HT1080 (cell line): ENCODE results near the gene SERPINE2. TPM values are rescaled to one million over a fixed set of nuclear protein-coding genes. Genes with fewer than 3 reads are reported as not detected.

Experiments used
- DNase-seq: peaks from one replicate; pipeline ENCODE4 v3.0.0-alpha.2; 2015; ENCODE audit warnings: low read depth
- polyA plus RNA-seq, 2 experiments: library from polyadenylated mRNA; depleted of rRNA; stranded (reverse); fragments of >200 nt; gene quantifications; 2 replicates each; pipeline ENCODE4 v1.2.3, GENCODE V29; 2015
- total RNA-seq: library from RNA; depleted of rRNA; stranded (reverse); fragments of >200 nt; shearing (Covaris generic); gene quantifications from 2 replicates; pipeline ENCODE4 v1.2.3, GENCODE V29; 2014; rRNA removed

SERPINE2 gene
- 135 and 188 TPM in 2 replicates for total RNA-seq
- polyA plus RNA-seq (2015; cell fraction: cytosol; rRNA removed): 225 and 271 TPM in 2 replicates
- polyA plus RNA-seq (2015; cell fraction: nucleus; rRNA removed): 249 and 279 TPM in 2 replicates

- DNase-seq: peak; percentile 67
Observed at GRCh38 chr2:224039080-224039769, at the start of gene SERPINE2. SERPINE2 (minus strand) TSS chr2:224039286; CDS start chr2:224001900, 37,386 bp downstream.

DNA sequence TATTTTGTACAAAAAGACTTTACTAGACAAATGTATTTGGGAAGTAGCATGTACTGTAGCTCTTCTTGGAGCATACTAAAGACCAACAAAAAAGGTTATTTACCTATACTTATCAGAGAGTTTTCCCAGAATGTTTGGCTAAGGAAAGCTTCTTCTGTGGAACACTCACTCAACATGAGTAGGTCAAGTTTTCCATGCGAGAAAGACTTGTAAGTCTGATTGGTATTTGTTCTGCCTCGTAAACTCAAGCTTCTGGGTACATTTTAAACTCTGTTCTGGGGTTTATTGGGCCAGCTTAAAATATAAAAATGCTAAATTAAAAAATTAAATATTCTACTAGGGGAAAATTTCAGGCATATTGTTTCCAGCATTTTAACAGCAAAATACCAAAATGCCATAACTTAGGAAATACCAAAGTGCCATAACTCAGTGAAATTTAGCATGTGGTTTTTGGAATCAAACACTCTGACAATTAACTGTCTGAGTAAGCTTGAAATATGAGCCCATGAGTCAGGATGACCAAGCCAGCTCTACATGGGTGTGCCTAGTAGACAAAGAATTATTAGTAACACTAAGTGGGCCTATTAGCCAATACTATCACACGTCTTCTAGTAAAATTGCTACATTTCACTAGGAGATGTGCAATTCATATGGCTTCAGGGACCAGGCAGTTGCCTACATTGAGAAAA is 47.3 kb upstream of the SERPINE2 start:
- DNase-seq: peak; percentile 93

DNA sequence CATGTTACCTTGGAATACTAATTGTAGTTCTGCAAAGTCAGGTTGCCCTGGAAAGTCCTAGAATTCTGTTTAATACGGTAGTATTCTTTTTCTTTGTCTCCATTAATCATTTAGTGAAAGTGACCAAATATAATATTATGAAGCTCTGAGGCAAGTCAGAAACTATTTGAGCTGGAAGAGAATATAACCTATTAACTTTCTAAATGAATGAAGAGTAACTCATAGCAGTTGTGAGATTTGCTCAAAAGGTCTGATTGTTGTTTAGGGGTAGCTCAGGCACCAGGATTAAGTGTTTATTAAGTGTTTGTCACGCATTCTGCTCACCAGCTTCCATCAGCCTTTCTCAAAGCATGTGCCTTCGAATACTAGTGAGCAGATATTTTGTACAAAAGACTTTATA is 46.7 kb upstream of the SERPINE2 start:
- no peak for DNase-seq

DNA sequence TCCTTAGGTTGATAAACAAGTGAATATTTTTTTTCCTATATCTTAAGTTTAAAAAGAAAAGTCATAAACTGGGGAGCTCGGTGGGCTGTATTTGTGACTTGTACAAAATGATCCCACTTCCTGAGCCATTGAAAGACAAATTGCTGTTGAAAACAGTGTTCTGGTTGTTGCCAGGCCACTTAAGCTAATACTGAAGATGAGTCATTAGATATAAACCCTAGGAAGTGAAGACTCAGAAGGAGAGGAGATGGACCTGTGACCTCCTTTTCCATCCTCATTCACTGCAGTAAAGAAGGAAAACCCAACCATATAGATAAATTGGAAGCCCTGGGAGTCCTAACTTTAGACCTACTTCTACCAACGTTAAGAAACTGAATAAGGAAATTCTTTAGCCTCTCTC is 46.2 kb upstream of the SERPINE2 start:
- DNase-seq: peak; percentile 89

DNA sequence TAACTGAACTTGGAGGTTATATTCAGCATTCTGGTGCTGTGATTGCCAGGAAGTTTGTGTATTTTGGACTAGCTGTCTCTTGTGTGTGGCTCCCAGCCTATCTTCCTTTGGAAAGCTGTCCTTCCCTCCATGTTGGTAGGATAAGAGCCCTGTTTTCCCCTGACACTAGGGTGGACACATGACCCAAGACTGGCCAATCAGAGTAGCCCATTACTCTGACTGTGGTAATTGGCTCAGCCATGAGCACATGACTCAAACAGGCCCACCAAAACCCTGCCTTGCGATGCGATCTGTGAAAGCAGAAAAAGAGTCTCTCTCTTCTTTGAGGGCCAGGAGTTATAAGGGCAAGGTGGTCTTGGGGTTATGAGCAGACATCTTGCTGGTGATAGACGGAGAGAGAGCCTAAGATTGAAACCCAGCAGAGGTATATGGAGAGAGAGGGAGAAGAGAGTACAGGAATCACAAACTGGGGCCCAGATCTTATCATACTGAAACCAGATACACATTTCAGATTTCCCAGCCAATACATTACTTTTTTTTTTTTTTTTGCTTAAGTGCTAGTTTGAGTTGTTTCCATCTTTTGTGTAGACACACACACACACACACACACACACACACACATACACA is 45.3 kb upstream of the SERPINE2 start:
- DNase-seq: no peak

- no peak for DNase-seq
Observed at GRCh38 chr2:224083638-224084037, 44.6 kb upstream of the SERPINE2 start.

DNA sequence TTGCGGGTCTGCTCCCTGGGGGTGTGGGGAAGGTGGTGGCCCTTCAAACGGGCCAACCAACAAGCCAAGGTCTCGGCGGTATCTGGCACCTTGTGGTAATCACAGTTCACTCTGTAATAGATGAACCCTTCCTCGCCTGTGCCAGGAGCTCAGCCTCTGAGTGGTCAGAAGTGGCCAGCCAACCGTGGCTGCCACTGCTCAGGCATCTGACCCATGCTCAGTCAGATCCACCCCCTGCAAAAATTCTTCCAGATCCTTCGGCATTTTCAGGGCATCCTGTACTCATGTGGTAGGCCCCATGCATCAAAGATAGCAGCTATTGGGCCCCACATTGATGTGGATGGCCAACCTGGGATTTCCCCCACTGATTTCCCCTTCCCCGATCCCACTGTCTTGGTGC is 39.6 kb upstream of the SERPINE2 start:
- no peak for DNase-seq

DNA sequence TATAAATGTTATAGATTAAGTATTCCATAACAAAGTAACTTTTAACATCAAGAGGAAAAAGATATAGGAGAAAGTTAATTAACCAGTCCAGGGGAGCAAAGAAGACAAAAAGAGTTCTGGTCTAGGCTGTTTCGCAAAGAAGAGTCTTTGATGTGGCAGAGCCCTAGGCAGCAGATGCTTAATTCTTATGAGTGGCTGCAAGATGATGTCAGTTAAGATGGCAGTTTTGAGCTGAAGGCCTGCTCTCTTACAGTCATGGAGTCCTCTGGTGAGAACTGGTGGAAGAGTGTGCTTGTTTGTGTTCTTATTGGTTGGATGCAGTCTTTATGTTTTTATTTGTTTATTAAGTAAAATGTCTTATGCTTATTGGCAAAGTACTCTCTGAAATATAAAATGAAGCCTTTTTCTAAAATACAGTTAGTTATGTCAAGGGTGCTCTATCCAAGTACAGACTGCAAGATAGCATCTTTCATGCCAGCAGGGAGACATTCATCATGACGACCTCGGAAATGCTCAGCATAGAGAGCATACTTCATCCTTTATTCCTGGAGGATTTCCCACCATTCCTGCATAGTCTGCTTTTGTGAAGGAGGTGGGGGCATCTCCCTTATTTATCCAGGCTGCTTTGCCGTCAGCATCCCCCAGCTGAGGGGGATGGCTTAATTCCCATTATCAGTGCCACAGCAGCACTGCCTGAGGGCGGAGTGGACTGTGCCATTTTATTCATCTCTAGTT is 38.9 kb upstream of the SERPINE2 start:
- DNase-seq: no peak

DNA sequence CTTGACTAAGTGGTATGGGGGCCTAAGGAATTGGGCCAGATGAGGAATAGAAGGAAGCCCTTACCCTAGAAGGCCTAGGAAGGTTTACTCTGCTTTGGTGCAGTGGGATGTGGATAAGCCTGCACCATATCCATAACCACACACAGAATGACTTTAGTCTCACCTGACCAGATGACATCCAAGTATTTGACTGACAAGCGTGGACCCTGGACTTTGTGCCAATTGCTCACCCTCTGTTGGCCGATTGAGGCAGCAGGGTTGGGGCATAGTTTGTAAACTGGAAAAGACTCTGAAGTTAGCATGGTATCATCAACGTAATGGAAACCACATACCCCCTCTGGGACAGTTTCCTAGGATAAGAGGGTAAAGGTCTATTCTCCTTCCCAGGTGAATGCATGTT is 36.5 kb upstream of the SERPINE2 start:
- no peak for DNase-seq

GRCh38 chr2:224073676-224074075 is 34.6 kb upstream of the SERPINE2 start:
- no peak for DNase-seq

- no peak for DNase-seq
Observed at GRCh38 chr2:224072541-224073188, 33.6 kb upstream of the SERPINE2 start.

- no peak for DNase-seq
Observed at GRCh38 chr2:224069172-224069571, 30.1 kb upstream of the SERPINE2 start.

DNA sequence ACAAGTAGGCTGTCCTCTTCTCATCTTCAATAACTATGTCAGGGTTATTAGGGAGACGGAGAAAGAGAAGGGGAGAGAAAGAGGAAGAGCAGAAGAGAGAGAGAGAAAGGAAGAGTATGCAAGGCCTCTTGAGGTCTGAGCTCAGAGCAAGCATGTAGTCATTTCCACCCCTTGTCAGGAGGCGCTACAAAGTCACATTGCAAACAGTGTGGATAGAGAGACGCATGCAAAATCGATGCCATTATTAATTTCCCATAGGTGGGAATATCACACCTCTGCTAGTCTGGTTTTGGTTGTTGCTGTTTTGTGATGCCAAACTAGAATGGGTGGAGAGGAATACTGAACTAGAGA is 24.2 kb upstream of the SERPINE2 start:
- DNase-seq: no peak

DNA sequence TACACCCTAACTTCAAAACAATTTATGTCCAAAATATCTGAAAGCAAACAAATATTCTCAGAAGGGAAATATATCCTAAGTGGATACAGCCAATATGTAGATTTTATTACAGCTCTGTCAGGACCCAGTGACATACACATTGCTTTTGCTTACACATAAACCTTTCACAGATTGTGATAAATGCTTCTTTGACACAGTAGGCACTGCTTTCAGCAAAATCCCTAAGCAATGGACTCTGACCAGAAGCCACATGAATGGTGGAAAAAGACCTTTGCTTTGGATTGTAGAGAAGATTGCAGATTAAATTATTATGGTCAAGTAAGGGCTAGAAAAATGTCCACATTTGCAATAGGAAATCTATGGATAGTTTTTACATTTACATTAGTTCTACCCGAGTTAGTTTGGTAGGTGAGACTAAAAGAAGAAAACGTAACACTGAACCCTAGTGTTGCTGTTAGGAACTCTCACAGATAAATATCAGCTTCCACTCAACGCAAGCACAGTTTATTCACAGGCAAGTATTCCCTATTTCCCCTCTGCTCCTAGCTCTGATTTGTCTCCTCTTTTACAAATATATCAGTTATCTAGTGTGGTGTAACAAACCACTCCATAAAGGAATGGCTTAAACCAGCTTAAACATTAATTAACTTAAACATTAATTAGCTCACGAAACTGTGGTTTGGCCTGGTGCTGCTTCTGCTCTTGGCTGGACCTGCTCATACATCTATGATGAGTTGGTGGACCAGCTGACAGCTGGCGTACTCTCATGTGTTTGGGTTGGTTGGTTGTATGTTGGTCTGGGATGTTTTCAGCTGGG is 23.6 kb upstream of the SERPINE2 start:
- no peak for DNase-seq

- no peak for DNase-seq
Observed at GRCh38 chr2:224060783-224061482, 21.8 kb upstream of the SERPINE2 start.

- no peak for DNase-seq
Observed at GRCh38 chr2:224059178-224059577, 20.1 kb upstream of the SERPINE2 start.

DNA sequence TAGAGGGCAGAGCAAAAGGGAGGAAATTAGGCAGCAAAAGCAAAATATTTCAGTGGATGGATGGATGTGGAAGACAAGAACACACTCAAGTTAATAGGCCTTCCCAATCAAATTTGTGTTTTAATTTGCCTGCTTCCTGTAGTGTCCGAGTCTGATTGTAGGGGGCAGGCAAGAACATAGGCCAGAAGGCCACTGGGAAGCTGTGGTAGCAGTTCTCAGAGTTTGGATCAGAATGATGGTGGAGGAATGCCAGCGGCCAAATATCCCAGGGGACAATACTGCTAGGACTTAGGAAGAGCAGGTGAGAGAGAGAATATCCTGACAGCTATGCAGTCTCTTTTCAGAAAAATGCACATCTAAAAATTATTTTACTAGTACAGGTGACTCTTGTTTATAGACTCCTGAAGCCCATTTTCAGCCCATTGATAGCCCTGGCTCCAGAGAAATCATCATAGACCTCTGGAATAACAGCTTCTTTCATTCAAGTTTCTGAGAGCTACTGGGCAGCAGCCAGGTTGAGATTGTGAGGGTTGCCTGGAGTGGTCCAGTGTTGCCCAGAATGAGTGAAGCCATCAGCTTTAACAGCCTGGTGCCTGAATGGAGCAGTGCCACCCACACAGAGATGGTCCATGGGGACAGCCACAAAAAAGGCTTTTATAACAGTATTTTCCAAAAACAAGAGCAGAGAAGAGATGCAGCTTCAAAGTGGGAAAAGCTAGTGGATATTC is 19.1 kb upstream of the SERPINE2 start:
- DNase-seq: no peak

DNA sequence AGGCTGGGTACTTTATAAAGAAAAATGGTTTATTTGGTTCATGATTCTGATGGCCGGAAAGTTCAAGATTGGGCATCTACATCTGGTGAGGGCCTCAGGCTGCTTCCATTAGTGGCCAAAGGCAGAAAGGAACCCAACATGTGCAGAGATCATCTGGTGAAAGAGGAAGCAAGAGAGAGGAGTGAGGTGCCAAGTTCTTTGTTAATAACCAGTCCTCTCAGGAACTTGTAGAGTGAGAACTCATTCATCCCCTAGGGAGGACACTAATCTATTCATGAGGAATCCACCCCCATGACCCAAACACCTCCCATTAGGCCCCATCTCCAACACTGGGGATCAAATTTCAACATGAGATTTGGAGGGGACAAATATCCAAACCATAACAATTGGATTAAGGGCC is 17.8 kb upstream of the SERPINE2 start:
- DNase-seq: no peak

GRCh38 chr2:224055101-224055500 is 16.0 kb upstream of the SERPINE2 start:
- DNase-seq: peak; percentile 11
